Caki2 (cell line): Measurements from ENCODE around the gene SPATA45. TPM values are rescaled to one million over a fixed set of nuclear protein-coding genes. Genes with fewer than 3 reads are reported as not detected.
"Not testable (repeated sequence)": the region's sequence is repeated elsewhere in the genome, so short reads cannot be mapped to it uniquely, and the experiment has no call there.

ENCODE experiments used
- DNase-seq: peaks from one replicate; pipeline ENCODE4 v3.0.0-alpha.2; 2015; ENCODE audit warnings: low read depth
- in situ Hi-C: cut with HindIII; loops from 2 replicates; pipeline ENCODE4 v1.10.0; 2016; ENCODE audit warnings: low sequenced_read_pairs, low pct_unique_long_range_greater_than_20kb, mixed read lengths
- total RNA-seq: library from RNA; depleted of rRNA; stranded (reverse); fragments of >200 nt; shearing (Covaris generic); gene quantifications from 2 replicates; pipeline ENCODE4 v1.2.3, GENCODE V29; 2014; ENCODE audit warnings: low replicate concordance

SPATA45 gene
- total RNA-seq, 1 experiment from 2014 or later, result not detected

DNA sequence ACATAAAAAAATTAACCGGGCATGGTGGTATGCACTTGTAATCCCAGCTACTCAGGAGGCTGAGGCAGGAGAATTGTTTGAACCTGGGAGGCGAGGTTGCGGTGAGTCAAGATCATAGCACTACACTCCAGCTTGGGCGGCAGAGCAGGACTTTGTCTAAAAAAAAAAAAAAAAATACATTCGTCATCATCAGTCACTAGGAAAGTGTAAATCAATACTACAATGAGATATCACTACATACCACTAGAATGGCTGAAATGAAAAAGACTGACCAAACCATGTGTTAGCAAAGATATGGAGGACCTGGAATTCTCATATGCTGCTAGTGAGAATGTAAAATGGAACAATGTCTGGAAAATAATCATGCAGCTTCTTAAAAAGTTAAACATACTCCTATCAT, 9.3 kb downstream of the SPATA45 start:
- DNase-seq, result no peak
- in situ Hi-C loops, result no loop called here

DNA sequence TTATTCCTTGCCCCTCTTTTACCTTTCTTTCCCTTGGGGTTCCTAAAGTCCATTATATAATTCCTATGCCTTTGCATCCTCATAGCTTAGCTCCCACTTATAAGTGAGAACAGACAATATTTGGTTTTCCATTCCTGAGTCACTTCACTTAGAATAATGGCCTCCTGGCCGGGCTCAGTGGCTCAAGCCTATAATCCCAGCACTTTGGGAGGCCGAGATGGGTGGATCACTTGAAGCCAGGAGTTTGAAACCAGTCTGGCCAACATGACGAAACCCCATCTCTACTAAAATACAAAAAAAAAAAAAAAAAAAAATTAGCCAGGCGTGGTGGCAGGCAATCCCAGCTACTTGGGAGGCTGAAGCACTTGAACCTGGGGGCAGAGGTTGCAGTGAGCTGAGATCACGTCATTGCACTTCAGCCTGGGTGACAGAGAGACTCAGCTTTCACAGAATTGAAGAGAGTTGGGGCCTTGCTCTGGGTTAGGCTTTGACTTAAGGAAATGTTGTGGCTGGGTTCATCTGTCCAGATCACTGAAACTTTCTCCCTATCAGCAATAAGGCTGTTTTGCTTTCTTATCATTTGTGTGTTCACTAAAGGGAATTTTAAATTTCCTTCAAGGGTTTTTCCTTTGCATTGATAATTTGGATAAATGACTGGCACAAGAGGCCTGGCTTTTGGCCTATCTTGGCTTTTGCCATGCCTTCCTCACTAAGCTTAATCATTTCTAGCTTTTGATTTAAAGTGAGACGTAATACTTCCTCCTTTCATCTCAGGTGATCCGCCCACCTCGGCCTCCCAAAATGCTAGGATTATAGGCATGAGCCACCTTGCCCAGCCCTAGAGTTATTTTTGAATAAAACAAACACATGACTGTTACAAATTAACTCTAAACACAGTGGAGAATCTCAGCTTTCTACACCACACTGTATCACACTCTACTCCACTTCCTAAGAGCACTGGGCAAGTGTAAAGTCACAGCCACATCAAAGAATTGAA, 13.9 kb downstream of the SPATA45 start:
- peak; percentile 81 for DNase-seq
- in situ Hi-C loops, result not testable (repeated sequence)

DNA sequence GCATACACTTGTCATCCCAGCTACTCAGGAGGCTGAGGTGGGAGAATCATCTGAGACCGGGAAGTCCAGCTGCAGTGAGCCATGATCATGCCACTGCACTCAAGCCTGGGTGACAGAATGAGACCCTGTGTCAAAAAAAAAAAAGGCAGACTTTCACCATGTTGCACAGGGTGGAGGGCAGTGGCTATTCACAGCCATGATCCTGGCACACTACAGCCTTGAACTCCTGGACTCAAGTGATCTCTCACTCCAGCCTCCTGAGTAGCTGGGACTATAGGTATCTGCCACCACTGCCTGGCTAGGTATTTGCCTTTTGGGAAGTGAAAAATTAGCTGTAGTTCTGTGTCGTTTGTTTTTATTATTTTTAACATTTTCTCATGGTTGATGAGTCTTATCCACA, 19.1 kb downstream of the SPATA45 start:
- DNase-seq, result no peak
- in situ Hi-C loops, result no loop called here

DNA sequence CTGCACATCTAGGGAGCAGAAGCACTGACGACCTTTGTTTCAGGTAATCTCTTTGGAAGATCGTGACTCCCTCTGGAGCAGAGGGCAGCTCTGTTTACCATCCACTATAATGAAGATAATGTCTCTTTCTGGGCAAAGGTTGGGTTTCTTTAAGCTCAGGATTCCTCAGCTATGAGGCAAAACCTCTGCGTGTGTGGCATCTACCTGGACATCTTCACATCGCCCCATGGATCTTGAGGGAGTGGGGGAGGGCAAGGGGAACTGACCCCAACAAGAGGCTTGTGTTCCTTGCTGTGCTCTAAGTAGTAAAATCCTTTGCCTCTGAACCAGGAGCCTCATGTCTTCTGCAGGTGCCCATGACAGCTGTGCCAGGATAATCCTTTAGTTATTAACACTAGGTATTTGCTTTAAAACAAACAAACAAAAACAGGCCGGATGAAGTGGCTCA, 19.6 kb downstream of the SPATA45 start:
- in situ Hi-C loops, result no loop called here
- DNase-seq, result no peak

DNA sequence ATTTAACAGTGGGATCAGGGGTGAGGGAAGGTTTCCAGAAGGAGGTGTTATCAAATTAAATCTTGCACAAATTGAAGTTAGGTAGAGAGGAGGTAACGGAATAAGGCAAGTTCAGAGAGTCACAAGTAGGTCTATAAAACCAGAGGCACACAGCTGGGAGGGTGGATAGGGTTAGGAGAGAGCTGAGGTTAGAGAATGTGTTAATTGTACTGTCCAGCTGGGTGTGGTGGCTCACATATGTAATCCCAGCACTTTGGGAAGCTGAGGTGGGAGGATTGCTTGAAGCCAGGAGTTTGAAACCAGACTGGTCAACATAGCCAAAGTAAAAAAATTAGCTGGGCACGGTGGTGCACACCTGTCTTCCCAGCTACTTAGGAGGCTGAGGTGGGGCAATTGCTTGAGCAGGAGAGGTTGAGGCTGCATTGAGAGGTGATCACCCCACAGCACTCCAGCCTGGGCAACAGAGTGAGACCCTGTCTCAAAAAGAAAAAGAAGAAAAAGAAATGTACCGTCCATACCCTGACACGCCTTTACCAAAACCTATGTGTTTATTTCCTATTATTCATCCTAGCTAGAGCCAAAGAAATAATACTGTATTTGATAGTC, 20.2 kb downstream of the SPATA45 start:
- DNase-seq, result no peak

DNA sequence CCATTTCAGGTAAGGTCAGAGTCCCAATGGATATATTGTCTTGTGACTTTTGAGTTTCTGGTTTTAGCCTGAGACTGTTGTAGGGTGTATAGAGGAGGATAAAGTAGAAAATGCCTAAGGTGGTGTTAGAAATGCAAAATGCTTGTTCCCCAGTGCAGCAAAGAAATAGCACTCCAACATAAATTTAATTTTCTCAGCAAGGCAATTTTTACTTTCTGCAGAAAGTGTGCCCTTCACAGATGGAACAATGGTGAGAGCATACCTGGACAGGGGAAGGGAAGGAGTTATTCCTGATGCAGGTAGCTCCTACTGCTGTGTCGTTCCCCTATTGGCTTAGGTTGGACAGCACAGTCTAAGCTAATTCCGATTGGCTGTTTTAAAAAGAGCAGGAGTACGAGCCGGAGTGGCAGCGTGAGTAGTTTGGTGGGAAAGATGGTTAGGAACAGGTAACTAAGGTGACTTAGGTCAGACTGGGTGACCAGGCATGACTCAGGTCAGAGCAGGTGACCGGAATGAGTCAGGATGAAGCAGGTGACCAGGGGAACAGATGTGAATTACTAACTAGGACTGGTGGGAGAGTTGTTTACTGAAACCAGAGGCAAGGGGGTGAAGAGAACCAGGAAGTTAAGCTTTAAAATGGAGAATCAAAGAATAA, 21.5 kb downstream of the SPATA45 start:
- in situ Hi-C loops, result no loop called here
- DNase-seq, result peak; percentile 37

More for the DNA sequence above, 20.2 kb downstream of the SPATA45 start:
- in situ Hi-C loops, result no loop called here

DNA sequence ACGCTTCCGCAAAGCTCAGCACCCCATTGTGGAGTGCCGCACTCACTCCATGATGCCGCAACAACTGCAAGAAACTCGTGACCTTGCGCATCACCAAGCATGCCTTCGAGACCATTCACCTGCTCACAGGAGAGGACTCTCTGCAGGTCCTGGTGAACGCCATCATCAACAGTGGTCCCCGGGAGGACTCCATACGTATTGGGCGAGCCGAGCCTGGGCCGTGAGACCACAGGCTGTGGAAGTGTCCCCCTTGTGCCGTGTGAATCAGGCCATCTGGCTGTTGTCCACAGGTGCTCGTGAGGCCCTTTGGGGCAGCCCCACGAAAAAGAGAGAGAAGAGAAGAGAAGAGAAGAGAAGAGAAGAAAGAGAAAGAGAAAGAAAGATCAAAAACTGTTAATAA, 23.2 kb downstream of the SPATA45 start:
- DNase-seq, result no peak
- in situ Hi-C loops, result no loop called here

DNA sequence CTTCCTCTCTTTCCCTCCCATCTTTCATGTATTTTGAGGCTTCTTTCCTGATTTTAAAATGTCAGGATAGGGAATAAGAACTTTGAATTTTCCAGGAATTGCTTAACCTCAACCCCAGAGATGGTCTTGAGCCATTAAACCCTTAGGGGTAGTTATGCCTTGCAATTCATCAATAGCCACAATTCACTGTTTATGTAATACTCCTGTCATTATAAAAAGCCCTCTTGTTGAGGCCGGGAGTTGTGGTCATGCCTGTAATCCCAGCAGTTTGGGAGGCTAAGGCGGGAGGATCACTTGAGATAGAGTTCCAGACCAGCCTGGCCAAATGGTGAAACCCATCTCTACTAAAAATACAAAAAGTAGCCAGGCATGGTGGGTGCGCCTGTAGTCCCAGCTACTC, 24.5 kb downstream of the SPATA45 start:
- no peak for DNase-seq
- in situ Hi-C loops, result no loop called here

DNA sequence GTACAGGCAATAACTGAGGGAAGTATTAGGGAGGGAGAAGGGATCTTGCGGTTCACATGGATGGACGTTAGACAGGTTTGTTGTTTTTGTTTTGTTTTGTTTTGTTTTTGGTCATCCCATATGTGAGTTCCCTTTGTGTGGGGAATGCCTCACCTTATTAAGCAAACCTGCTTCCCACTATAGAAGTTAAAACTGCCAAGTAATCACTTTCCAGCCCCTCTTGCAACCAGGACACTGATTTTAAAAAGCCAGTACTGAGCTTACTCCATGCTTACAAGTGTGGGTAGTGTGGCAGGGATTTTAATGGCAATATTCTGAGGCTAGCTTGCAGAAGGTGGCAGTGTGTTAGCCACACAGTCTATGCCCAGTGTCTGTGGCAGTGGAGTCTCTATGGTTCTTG, 26.5 kb downstream of the SPATA45 start:
- DNase-seq, result no peak
- in situ Hi-C loops, result no loop called here

DNA sequence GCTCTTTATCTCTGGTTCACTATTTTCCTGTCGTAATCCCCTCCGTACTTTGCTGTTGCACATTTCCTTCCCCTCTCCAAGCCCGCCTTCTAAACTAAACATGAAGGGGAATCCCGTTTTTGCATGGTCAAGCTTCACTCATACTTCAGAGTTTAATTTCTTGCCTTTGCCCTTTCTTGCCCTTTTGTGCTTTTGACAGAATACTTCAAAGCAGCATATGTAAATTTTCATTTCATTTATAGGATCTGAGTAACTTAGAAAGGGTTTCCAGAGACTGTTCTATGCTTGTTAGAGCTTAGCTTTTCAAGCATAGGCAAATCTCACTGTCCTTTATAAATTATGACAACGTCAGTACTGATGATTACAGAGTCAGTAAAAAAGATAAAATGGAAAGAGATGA, 27.7 kb downstream of the SPATA45 start:
- in situ Hi-C loops, result no loop called here
- DNase-seq, result no peak

DNA sequence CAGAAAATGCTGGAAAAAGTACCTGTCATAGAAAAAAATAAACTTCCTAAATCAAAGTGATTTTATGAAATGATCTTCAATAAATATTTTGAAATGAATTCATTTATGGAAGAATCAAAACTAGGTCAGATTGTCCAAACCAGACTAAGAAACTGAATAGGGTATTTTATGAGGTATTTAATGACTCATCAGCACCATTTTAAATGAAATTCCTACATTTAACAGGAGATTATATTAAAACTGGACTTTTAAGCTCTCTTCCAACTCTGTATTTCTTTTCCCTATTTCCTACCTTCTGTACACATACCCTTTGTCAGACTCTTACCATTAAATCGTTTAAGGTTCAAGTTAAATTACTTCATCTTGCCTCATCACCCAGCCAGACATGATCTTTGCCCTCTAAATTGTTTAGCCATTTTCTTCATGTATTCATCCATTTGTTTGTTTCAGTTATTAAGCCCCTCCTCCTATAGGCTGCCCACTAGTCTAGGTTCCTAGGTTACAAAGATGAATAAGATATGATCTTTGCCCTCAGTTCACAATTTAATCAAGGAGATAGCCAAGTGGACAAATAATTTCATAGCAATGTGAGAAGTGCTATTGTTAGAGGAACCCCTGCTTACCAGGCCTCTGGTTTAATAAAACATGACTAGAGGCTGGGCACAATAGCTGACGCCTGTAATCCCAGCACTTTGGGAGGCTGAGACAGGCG, 30.7 kb downstream of the SPATA45 start:
- no peak for DNase-seq
- in situ Hi-C loops, result no loop called here

DNA sequence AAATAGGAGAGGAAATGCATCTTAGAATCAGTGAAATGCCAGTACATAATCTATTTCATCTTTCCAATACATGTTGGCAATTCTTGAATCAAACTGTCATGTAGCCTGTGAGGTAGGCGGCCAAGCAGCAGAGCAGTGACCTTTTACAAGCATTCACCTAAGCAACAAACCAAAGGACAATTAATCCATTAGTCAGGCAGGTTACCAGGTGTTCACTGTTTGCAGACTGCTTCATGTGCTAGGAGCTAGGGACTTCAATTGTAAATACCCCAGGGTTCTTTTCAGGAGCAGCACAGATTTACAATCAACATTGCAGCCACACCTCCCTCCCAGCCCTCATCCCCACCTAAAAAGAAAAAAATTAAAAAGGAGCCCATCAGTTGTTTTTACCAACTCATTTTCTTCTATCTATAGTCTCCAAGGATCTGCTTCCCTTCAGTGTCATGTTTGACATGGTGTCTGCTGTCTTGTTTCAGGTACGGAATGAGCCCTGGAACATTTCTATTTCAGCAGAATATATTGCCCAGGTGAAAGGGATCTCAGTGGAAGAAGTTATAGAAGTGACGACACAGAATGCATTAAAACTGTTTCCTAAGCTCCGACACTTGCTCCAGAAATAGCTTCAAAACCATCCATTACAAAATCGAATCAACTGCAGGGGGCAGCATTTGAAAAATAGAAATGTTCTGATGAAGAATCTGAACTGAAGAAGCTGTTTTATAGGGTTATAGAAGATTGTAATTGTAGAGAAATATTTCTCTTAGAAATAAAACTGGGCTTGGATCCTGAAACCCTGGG, 32.7 kb downstream of the SPATA45 start:
- DNase-seq, result no peak
- in situ Hi-C loops, result no loop called here

DNA sequence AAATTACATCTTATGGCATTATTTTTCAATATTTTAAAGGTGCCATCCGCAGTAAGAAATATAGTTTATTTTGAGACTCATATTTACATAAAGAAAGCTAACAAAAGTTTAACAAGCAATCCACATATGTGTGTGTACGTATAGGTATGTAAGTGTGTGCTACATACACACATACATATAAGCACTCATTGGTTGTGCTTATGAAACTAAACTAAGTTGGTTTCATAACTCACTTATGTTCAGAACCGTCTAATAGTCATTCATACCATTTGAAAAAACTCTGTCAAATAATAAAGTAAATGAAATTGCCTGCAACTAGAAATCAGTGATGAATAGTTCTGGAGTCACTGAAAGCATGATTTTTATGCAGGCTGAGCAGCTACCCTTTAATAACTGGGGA, 41.7 kb downstream of the SPATA45 start:
- in situ Hi-C loops, result no loop called here
- no peak for DNase-seq

DNA sequence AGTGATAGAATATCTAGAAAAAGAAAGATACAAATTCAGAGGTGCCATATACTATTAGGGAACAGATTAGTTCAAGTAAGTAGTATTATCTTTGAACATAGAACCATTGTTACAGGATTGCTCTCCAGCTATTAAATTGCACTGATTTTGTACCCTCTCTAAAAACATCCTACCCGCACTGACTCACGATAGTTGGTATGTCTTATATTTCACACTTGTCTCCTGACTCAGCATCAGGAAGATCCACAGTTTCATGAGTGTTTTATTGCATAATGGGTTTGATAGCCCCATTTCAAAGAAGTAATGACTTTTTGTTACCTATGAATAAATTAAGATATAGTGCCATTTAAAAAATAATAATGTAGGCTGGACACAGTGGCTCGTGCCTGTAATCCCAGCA, 49.8 kb downstream of the SPATA45 start:
- DNase-seq, result no peak
- in situ Hi-C loops, result no loop called here

DNA sequence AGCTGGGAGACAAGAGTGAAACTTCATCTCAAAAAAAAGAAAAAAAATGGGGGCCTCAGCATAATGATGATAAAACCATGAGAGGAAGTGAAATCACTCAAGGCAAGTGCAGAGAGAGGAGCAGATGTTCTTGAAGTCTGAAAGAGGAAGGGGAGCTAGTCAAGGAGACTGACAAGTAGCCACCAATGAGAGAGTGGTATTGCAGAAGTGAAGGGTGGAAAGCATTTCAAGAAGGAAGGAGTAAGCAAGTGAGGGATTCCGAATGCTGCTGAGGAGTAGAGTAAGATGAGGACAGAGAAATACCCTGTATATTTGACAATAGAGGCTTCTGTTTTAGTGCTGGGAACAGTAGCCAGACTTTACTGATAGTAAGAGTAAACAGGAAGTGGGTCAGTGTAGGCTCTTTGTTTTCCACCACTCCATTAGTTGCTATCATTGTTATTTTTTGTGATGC, 52.9 kb downstream of the SPATA45 start:
- in situ Hi-C loops, result no loop called here
- DNase-seq, result no peak

DNA sequence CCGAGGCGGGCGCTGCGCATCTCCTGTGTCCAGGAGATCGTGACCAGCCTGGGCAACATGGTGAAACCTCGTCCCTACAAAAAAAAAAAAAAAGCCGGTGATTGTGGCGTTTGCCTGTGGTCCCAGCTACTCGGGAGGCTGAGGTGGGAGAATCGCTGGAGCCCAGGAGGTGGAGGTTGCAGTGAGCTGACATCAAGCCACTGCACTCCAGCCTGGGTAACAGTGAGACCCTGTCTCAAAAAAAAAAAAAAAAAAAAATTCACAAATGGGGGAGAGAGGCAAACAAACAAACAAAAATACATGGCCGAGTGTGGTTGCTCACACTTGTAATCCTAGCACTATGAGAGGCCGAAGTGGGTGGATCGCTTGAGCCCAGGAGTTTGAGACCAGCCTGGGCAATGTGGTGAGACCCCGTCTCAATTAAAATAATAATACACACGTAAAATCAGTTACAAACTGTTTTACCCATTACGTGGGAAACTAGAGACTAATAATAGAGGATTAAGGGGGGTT, 55.0 kb downstream of the SPATA45 start:
- in situ Hi-C loops, result no loop called here
- no peak for DNase-seq

DNA sequence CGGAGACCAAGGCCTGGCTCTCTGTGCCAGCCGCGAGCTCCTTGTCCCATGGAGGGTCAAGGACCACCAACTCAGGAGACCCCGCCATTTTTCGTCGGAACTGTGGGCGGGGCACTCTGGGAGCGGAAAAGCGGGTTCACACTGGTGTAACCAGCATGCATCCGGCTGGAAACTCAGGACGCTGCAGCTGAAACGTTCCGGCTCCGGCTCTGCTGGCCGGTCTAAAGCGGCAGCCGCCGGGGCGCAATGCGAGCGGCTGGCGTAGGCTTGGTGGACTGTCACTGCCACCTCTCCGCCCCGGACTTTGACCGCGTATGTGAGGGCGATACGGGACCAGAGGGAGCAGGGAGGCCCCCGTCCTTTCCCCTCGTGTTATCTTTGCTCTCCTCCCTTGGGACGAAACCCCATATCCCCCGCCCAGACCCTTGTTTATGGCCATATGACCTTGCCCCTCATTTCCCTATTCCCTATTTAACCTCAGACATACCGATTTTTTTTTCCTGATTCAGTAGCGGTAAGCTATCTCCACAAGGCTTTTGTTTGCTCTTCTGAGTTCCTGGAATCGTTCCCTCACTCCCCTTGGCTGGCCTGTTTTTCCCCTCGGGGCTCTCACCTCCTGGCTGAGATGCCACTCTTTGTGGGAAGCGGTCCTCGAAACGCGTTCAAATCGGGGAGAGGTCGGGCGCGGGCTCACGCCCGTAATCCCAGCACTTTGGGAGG, 55.6 kb downstream of the SPATA45 start, which contains the start of the genes NSL1 and TATDN3:
Gene NSL1 (minus strand): TSS at position 102 of the 720 bp plus-strand sequence. CDS start 14 bp downstream, at position 88.
Gene TATDN3 (plus strand): TSS at position 219 of the 720 bp plus-strand sequence. CDS start 28 bp downstream, at position 247.
- in situ Hi-C loops, result no loop called here
- peak; percentile 83 for DNase-seq
